Loucy (cell line): ENCODE measurements around the gene NQO2.

Experiments
- H2AFZ ChIP-seq: fragments of 200-600 bp; sonication (generic); 2 replicates; pipeline ENCODE4 v1.6.0; 2016; ENCODE audit warnings: antibody characterized with exemption, mild to moderate bottlenecking, low read length, moderate library complexity
- H3F3A ChIP-seq: fragments of 200-600 bp; 2 replicates; pipeline ENCODE4 v1.6.0; 2016; ENCODE audit warnings: antibody characterized with exemption, low read depth, mild to moderate bottlenecking
- H3K27me3 ChIP-seq: fragments of 200-600 bp; sonication (generic); 2 replicates; pipeline ENCODE4 v1.6.1; 2014; ENCODE audit warnings: low read length, mild to moderate bottlenecking; ENCODE audit not compliant: insufficient read depth, poor library complexity, severe bottlenecking
- H3K36me3 ChIP-seq: fragments of 200-600 bp; sonication (generic); 2 replicates; pipeline ENCODE4 v1.6.1; 2016; ENCODE audit warnings: low read length; ENCODE audit not compliant: insufficient read depth
- H3K4me1 ChIP-seq: fragments of 200-600 bp; sonication (generic); 2 replicates; pipeline ENCODE4 v1.5.1; 2014; ENCODE audit warnings: low read length, mild to moderate bottlenecking; ENCODE audit not compliant: insufficient read depth, poor library complexity, severe bottlenecking
- H3K4me2 ChIP-seq: fragments of 200-600 bp; sonication (generic); 2 replicates; pipeline ENCODE4 v1.6.0; 2014; ENCODE audit warnings: antibody characterized with exemption, low read length, low read depth, mild to moderate bottlenecking; ENCODE audit not compliant: poor library complexity, severe bottlenecking
- H3K4me3 ChIP-seq: fragments of 200-600 bp; sonication (generic); 2 replicates; pipeline ENCODE4 v1.5.1; 2014; ENCODE audit warnings: low read length, mild to moderate bottlenecking, mixed read lengths; ENCODE audit not compliant: poor library complexity, severe bottlenecking
- H3K79me2 ChIP-seq: fragments of 200-600 bp; sonication (generic); 2 replicates; pipeline ENCODE4 v1.6.1; 2014; ENCODE audit warnings: low read length; ENCODE audit not compliant: insufficient read depth
- H3K9ac ChIP-seq: fragments of 200-600 bp; sonication (generic); 2 replicates; pipeline ENCODE4 v1.6.0; 2014; ENCODE audit warnings: mild to moderate bottlenecking, low read depth, low read length, moderate library complexity; ENCODE audit not compliant: poor library complexity, severe bottlenecking
- H3K9me2 ChIP-seq: fragments of 200-600 bp; sonication (generic); replicated peaks from 2 replicates; pipeline ENCODE4 v1.6.1; 2016; ENCODE audit warnings: low read depth, low read length, mixed read lengths
- H3K9me3 ChIP-seq: fragments of 200-600 bp; sonication (generic); 2 replicates; pipeline ENCODE4 v1.6.1; 2014; ENCODE audit warnings: mild to moderate bottlenecking, antibody characterized with exemption, low read length, low read depth; ENCODE audit not compliant: insufficient read depth
- H4K20me1 ChIP-seq: fragments of 200-600 bp; sonication (generic); 2 replicates; pipeline ENCODE4 v1.6.0; 2014; ENCODE audit warnings: antibody characterized with exemption, low read length, mild to moderate bottlenecking; ENCODE audit not compliant: insufficient read depth, poor library complexity, severe bottlenecking
- CTCF ChIP-seq: fragments of 200-600 bp; sonication (generic); conservative IDR thresholded peaks from 2 replicates; pipeline ENCODE4 v1.5.1; 2014; ENCODE audit warnings: mild to moderate bottlenecking, antibody characterized with exemption, low read length
- EZH2phosphoT487 ChIP-seq: fragments of 200-600 bp; IDR thresholded peaks from 2 replicates; pipeline ENCODE4 v1.6.1; 2018; ENCODE audit warnings: antibody characterized with exemption, mild to moderate bottlenecking, moderate library complexity, borderline replicate concordance

NQO2 gene

GRCh38 chr6:3035397-3035796 lies 35.7 kb downstream of the NQO2 start:
- H4K20me1 ChIP-seq: no peaks in the 10 kb centered on the region
- H3K36me3 ChIP-seq: no peaks in the 10 kb centered on the region
- H3F3A ChIP-seq: no peaks in the 10 kb centered on the region
- H3K27me3 ChIP-seq: no peaks in the 10 kb centered on the region
- H3K4me1 ChIP-seq: no peaks in the 10 kb centered on the region
- H3K9me2 ChIP-seq: no peaks in the 10 kb centered on the region
- no peak overlapping the region for H3K4me2 ChIP-seq
- H3K4me3 ChIP-seq: no peak overlapping the region
- H2AFZ ChIP-seq: no peak overlapping the region
- H3K9ac ChIP-seq: no peak overlapping the region
- no peaks in the 10 kb centered on the region for H3K79me2 ChIP-seq
- no peaks in the 10 kb centered on the region for H3K9me3 ChIP-seq
- no peak for TF ChIP-seq CTCF
- no peak for TF ChIP-seq EZH2phosphoT487

GRCh38 chr6:3036861-3037637 lies 37.4 kb downstream of the NQO2 start:
- Histone ChIP-seq H3K9me2 (no peaks in the 10 kb centered on the region), H3K4me1 (no peaks in the 10 kb centered on the region), H3F3A (no peaks in the 10 kb centered on the region), H3K27me3 (no peaks in the 10 kb centered on the region), H3K9ac (no peak overlapping the region), H2AFZ (no peak overlapping the region), H3K36me3 (no peaks in the 10 kb centered on the region), H3K79me2 (no peaks in the 10 kb centered on the region), H3K4me3 (no peak overlapping the region), H4K20me1 (no peaks in the 10 kb centered on the region), H3K4me2 (no peak overlapping the region), H3K9me3 (no peaks in the 10 kb centered on the region)
- TF ChIP-seq CTCF (no peak), EZH2phosphoT487 (no peak)

GRCh38 chr6:3037638-3038365 lies 38.1 kb downstream of the NQO2 start:
- H3K4me1 ChIP-seq: no peaks in the 10 kb centered on the region
- H3K36me3 ChIP-seq: no peaks in the 10 kb centered on the region
- no peaks in the 10 kb centered on the region for H4K20me1 ChIP-seq
- no peak for TF ChIP-seq EZH2phosphoT487
- no peak for TF ChIP-seq CTCF
- H3F3A ChIP-seq: no peaks in the 10 kb centered on the region
- no peaks in the 10 kb centered on the region for H3K79me2 ChIP-seq
- H3K9ac ChIP-seq: no peak overlapping the region
- H2AFZ ChIP-seq: no peak overlapping the region
- H3K9me2 ChIP-seq: no peaks in the 10 kb centered on the region
- H3K4me2 ChIP-seq: no peak overlapping the region
- no peak overlapping the region for H3K4me3 ChIP-seq
- no peaks in the 10 kb centered on the region for H3K27me3 ChIP-seq
- H3K9me3 ChIP-seq: no peaks in the 10 kb centered on the region
